Left renal cortex interstitium (tissue), 4 donors: ENCODE data around the gene SASH1. TPM values are rescaled to one million over a fixed set of nuclear protein-coding genes. Genes with fewer than 3 reads are reported as not detected.

ENCODE experiments used
- DNase-seq, 4 donors: peaks; one replicate each; pipeline ENCODE4 v3.0.0-alpha.2; 2013; ENCODE audit warnings: low read depth in 4 of 4, low spot score in 2 of 4, missing footprints in 1 of 4
- polyA plus RNA-seq, 4 donors: library from polyadenylated mRNA; unstranded; fragments of 120-200 nt; gene quantifications; one replicate each; pipeline ENCODE4 v1.2.1, GENCODE V29; 2013; ENCODE audit not compliant: insufficient read length in 4 of 4

Gene SASH1
- polyA plus RNA-seq, 4 donors: 26.8 to 31.7 (median 28.3) TPM

DNA sequence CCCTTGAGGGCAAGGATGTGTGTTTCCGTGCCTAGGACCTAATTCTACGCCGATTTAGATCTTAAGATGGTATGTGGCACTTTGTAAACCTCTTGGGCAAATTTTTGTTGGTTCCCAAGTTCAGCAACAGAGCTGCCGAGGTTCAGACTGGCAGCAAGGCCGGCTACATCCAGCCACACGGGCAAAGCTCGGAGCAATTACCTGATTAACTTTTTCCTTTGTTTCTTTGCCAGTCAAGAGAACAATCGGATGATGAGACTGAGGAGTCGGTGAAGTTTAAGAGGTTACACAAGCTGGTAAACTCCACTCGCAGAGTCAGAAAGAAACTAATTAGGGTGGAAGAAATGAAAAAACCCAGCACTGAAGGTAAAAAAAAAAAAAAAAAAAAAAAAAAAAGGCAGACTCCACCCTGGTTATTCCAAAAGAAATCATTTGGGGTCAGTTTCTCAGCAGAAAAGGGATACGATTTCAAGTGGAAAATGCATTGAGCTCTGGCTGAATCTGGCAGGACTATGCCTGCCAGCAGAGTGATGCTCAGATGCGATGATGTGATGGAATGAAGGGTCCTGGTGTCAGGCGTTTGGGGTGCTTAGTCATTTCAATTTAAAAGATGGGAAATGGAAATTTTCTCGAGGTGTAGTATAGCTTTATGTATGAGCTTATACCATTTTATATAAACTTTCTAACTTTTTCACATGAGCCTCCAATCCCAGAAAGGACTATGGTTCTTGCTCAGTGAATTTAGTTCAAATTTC, 171.6 kb downstream of the SASH1 start:
- DNase-seq: no peak

DNA sequence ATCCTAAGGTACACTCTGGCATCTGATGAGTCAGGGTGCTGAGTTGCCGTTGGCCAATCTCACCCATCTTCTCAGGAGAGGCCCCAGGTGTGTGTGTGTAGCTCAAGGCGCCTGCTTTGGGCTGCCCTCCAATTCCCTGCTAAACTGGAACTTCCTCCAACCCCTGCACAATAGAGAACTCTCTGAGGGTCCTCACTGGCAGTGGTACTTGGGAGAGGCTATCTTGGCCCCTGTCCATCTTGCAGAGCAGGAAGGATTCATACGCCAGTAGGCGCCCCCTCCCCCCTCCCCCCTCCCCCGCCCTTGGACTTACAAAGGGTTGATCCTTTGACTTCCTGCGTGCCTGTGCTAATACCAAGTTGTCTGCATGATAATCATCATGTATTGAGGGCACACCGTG, 173.6 kb downstream of the SASH1 start:
- DNase-seq: no peak

DNA sequence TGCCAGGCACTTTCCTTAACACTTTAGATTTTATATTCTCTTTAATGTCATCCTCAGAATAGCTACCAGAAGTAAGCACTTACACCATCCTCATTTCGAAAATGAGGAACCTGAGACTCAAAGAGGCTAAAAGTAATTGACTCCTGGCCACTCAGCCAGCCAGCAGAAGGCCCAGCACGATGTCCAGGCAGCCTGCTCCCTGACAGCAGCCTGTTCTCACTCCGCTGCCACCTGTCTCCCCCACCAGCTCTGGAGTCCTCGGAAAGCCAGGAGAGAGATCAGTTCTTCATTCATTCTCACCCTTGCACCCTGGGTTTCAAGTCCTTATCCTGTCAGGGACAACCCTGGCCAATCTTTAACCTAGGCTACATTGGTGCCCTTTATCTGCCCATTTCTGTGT, 174.0 kb downstream of the SASH1 start:
- no peak for DNase-seq

DNA sequence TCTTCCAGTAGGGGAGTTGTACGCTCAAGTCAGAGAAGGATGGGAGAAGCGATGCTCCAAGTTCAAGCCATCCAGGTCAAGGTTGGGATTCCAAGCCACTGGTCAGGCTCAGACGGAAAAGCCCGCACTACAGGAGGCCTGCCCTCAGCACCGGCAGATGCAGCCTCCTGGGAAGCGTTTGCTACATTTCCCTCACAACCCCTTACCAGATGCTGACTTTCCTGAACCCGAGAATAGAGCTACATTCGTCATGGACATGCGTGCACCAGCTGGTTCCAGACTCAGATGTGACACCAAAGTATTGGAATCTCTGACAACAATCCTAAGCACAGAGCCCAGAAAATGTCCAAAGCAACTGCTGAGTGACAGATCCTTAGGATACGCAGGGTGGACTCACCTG, 174.8 kb downstream of the SASH1 start:
- no peak for DNase-seq

DNA sequence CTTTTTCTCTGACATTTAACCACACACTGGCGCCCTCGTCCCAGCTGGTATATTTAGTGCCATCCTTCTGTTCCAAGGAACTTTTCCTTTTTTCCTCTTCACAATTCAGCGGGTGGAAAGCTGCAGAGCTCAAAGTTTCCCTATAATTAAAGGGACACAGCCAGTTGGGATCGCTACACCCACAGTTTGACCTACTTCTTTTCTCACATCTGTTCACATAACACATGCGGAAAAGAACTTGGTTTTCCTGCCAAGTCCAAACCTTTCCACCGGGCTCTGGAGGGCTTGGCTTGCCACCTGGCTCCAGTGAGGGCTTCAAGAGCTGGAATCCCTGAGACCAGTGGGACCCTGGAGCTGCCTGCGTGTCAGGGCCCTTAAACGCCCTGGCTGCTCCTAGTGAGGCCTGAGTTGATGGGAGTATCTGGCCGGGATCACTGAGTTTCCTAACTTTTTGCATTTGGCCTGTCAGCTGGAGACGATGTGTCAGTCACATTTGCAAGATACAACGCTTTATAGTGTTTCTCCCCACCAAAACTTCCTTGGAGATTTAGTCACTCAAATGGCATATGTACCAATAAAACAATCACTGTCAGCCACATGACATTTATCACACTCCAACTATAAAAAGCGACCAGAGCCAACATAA, 176.0 kb downstream of the SASH1 start:
- DNase-seq: no peak

DNA sequence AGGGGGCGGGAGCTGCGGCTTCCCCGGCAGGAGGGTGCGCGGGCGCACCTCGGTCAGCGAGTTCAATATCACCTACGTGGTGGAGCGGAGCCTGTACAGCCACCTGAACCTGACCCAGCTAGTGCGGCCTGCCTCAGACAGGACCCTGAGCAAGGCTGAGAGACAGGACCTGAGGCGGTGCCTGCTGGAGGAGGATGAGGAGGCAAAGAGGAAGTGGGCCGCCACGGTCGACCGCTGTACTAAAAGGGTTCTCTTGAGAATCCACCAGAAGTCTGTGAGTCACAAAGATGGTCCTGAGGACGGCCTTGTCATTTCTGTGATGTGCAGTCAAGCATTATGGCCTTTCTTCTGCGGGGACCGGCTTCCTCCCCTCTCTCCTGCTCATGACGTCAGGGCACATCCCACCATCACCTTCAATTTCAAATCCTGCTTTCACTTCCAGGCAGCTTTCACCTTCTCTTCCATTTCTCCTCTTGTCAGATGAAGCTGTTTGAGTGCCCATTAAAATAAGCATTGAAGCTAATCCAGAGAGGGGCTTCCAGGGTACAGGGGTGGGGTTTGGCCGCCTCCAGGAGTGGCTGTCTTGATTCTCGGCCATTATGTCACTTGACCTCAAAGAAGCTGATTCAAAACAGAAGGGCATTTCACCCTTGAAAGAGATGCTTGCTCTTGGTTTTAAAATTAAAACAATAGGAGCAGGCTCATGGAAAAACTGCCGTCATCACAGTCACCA, 177.6 kb downstream of the SASH1 start:
- no peak for DNase-seq

DNA sequence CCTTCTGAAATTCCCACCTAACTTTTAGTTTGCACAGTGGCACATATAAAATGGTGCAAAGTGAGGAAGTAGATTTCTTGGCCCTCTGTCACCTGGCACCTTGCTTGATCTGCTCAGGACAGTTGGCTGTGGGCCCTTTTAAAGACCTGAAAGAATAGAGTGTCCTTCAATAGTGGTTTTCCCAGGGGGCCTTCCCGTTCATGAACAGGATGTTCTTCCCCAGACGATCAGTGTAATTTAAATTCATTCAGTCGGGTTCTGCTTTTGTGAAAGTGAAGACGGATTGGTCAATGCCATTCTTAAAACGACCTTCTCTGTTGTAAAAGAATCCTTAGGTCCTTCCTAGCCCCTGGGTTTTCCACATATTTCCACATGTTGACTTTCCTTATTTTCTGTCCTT, 178.5 kb downstream of the SASH1 start:
- DNase-seq: no peak

DNA sequence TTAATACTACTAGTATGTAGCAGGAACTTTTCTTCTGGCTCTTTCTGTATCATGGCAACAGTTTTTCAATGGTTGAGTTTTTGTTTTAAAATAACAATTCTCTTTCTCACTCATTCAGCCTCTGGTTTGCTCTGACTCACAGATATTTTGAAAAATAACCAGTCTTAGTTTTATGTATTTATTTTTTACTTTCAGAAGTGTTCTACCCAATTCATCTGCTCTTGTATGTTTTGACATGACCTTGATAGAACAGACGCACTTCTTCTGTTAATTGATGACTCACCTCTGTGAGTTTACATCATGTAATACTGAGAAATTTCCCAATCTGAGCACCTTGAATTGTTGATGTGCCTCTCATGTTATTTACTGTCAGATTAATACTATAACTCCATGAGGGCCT, 178.9 kb downstream of the SASH1 start:
- no peak for DNase-seq

DNA sequence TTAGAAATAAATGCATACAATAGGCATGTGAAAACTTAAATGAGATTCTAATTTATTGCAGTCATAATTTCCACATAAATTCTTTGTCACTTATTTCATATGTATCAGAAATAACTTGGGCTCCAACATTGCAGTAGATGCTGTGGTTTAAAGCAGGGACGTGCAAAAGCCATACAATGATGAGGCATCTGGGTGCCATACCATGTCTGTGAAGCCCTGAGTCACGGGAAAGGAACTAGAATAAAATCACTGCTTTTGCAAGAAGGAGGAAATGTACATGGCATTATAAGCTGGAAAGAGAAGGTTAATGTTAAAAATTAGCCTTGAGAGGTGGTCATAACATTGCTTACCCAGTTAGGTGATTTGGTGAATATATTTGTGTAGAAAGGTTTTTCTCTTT, 180.4 kb downstream of the SASH1 start:
- DNase-seq: no peak

DNA sequence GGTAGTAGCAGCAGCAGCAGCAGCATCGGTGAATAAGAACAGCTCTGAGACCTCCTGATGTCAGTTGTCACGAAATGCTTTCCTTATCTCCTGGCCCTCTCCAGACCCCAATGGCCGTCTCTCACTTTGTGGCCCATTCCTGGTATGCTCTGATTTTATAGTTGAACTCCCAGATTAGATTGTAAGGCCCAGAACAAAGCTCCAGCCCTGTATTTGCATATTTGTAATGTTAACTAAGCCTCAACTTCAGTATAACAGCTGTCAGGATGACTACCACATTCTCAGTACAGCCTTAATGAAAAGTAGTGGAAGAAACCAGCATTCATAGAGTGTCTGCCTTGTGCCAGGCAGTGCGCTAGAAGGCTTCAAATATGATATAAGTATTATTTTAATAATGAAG, 180.9 kb downstream of the SASH1 start:
- no peak for DNase-seq

DNA sequence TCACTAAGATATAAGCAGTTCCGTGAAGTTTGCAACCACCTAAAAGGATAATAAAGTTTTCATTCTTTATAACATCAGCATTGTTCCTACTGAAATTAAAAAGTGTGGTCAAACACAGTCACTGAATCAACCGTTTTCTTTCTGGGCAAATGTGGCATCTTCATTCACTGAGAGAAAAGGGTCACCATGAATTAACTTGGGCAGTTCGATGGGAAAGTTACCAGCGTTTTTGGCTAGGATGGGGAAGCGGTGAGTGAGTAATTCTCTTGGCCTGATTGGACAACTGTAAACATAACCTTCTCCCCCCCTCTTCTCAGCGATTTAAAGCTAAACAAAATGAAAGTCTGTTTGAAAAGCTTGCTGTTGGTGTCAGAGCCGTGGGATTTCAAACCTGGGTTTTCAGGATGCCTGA, 181.8 kb downstream of the SASH1 start:
- DNase-seq: no peak

DNA sequence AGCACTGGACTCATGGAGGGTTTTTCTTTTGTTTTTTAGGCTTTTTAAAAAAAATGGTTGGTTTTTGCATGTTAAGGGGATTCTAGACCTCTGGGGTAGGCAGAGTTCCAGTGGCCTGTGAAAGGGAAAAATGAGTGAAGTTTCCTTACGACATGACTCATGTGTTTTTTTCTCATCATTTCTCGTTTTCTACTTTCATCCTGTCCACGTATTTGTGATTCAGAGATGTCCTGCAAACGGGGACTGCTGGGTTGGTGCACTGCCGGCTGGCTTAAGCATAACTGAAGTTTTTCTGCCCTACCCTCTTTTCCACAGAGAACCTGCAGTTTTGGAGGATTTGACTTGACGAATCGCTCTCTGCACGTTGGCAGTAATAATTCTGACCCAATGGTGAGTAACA, 182.3 kb downstream of the SASH1 start:
- no peak for DNase-seq

DNA sequence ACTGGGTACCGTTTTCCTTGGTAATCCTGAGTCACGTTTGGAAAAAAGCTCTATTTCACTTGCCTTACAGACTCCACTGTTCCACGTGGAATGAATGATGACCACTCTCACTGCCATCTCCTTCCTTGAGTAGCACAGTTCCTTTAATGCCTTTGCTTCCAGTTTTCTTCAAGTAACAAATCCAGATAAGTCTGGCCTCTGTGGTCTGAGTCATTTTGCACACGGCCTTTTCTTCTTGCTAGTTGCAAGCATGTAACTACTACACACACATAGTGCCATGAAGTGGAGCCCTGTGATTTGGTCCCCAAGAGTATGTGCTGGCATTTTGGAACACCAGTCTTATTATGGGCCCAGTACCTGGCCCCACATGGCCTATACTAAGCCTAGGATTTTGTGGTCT, 182.8 kb downstream of the SASH1 start:
- no peak for DNase-seq

DNA sequence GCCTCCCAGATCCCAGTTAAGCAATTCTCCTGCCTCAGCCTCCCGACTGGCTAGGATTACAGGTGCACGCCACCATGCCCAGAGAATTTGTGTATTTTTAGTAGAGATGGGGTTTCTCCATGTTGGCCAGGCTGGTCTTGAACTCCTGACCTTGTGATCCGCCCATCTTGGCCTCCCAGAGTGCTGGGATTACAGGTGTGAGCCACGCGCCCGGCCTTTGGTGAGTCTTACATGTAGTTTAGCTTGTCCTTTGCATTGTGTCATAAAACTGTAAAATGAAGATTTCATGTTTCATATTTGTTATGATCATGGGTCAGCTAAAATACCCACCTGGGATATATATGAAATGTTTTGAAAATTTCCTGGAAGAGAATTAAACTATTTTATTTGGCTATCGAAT, 183.5 kb downstream of the SASH1 start:
- DNase-seq: no peak

DNA sequence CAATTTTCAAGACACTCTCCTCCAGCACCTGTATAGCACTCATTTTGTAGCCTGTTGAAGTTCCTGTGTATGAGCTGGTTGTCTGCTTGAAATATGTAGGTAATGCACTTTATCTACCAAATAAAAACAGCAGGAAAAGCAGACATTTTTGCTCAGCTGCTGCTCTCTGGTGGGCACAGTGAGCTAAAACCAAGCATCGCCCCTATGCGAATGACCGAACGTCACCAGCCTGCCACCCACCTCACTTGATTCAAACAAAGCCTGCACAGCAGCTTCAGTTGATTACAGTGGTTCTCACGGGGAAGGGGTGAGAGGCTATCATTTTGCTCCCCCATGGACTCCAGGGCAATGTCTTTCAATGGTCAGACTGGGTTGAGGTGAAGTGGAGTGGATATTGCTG, 185.7 kb downstream of the SASH1 start:
- no peak for DNase-seq

DNA sequence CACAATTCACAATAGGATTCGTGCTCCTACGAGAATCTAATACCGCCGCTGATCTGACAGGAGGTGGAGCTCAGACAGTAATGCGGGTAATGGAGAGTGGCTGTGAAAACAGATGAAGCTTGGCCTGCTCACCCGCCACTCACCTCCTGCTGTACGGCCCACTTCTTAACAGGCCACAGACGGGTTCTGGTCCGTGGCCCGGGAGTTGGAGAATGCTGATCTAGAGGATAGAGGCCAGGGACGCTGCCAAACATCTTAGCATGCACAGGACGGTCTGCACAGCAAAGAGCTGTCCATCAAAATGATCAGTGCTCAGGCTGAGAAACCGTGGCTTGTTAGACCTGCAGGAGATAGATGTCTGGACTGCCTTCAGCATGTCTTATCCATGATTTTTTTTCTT, 186.4 kb downstream of the SASH1 start:
- no peak for DNase-seq

DNA sequence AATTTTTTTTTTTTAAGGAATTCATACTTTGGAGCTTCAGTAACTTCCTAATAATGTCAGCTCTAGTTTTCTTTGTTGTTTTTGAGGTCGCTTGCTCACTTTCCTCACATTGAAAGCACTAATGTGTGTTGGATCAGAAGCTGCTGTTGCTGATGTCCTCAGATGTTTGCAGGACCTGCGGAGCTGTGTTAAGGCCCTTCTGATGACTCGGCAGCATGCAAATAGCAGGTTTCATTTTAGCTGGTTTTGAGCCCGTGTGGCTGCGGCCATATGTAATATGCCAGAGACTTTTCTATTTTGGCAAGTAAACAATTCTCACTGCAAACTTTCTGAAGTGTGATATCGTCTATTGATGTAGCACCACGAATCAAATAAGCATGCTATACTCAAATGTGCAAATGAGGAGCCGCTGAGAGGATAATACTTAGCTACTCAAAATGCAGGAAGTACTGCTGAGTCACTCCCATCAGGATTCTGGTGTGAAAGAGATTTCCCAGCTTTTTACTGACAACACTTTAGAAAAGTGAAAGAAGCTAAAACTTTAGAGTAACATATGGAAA, 187.8 kb downstream of the SASH1 start:
- DNase-seq: no peak

DNA sequence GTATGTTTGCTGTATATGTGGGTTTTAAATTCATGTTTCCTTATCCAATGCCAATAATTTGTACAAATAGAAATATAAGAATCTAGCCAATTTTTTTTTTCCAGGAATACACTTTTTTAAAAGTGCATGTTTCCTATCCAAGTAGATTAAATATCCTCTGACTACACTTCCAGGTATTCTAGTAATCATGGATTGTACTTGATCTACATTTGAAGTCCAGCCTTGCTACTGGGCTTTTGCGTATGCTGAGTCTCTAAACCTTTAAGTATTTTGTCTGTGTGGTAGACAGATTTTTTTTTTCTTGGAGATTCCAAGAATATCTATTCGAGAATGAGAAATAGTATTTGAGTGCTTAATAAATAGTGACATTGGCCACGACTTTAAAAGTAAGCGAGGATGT, 188.3 kb downstream of the SASH1 start:
- DNase-seq: no peak

DNA sequence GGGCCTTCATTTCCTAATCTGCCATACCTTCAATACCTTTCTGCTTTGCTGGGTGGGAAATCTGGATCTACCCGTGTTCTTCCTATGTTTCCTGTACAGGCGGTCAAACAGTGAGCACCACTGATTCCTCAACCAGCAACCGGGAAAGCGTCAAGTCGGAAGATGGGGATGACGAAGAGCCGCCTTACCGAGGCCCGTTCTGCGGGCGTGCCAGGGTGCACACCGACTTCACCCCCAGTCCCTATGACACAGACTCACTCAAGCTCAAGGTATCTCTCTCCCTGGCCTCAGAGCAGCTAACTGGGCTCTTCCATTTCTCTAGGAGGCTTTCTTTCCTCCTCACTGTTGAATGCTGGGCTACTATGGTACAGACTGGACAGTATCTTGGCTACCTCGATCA, 190.1 kb downstream of the SASH1 start:
- no peak for DNase-seq

DNA sequence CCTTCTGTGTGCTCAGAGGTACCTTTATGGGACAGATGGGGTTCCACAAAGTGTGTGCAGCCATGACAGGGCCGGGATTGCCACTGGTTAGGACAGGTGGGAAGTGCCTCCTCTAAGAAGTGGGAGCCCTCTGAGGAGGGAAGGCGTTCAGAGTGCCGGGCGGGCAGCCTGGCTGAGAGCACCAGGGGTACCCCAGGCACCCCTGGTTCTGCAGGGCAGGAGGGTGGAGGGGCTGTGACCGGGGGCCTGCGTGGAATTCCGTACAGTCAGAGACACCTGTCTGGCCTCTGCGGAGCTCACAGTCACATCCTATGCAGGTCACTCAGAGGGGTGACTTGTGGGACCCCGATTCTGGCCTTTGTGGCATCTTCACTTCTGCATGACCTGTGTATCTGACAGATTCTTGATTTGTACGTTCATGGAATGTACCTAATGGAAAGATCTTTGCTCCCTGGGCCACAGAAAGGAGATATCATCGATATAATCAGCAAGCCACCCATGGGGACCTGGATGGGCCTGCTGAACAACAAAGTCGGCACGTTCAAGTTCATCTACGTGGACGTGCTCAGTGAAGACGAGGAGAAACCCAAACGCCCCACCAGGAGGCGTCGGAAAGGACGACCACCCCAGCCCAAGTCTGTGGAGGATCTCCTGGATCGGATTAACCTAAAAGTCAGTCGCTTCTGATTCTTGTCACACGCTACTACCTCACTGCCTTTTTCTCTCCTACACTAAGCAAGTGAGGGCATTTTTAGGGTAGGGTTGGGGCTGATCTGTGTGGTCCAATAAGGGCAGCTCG, 190.9 kb downstream of the SASH1 start:
- no peak for DNase-seq

DNA sequence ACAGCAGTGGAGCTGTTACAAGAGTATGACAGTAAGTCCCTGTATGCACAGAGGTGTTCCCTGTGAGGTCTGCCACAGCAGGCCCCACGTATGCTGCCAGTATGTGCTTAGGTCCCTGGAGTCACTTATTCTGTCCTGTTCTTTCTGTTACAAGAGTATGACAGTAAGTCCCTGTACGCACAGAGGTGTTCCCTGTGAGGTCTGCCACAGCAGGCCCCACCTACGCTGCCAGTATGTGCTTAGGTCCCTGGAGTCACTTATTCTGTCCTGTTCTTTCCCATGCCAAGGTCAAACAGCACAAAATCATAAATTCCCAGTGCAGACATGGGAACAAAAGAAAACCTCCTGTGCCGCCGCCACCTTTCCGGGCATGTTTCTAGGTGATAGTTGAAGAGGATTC, 192.2 kb downstream of the SASH1 start:
- DNase-seq: no peak
